H1 (cell line): ENCODE results near the gene NUP205. TPM values are rescaled to one million over a fixed set of nuclear protein-coding genes. Genes with fewer than 3 reads are reported as not detected.

Experiments
- CTCF ChIA-PET: fragments of 300-600 bp; sonication (Branson Sonifier 250); formaldehyde crosslinking; loops from one replicate; lab custom pipeline; 2021; ENCODE audit not compliant: partially characterized antibody; lab: Charles Lee
- POLR2A ChIA-PET: fragments of 300-600 bp; sonication (Branson Sonifier 250); formaldehyde crosslinking; loops from one replicate; lab custom pipeline; 2021; ENCODE audit warnings: inconsistent platforms; ENCODE audit not compliant: partially characterized antibody; lab: Charles Lee
- DNase-seq, 2 experiments: peaks; one replicate each; pipeline versions ENCODE4 v3.0.0 to v3.0.0-alpha.2; 2010 to 2022; ENCODE audit warnings: low spot score in 2 of 2, low read depth in 1 of 2, mixed read lengths in 1 of 2
- FAIRE-seq: peaks from 2 replicates; lab custom pipeline; 2011; peaks lifted over from hg19 to GRCh38; lab: Jason Lieb, UNC
- H2AFZ ChIP-seq: 2 replicates; pipeline ENCODE4 v1.8.1; 2012; ENCODE audit warnings: low read length, inconsistent platforms
- H2AK5ac ChIP-seq: 2 replicates; pipeline ENCODE4 v1.6.1; 2013; ENCODE audit warnings: low read depth, low read length
- H2BK120ac ChIP-seq: replicated peaks from 2 replicates; pipeline ENCODE3; 2013; ENCODE audit warnings: low read depth, low read length, inconsistent platforms
- H2BK12ac ChIP-seq: 2 replicates; pipeline ENCODE4 v1.6.1; 2013; ENCODE audit warnings: low read depth, low read length
- H2BK15ac ChIP-seq: 2 replicates; pipeline ENCODE4 v1.6.1; 2013; ENCODE audit warnings: low read length
- H2BK20ac ChIP-seq: 2 replicates; pipeline ENCODE4 v1.6.1; 2013; ENCODE audit warnings: low read length
- H2BK5ac ChIP-seq: 2 replicates; pipeline ENCODE4 v1.6.1; 2013; ENCODE audit warnings: low read depth, low read length
- H3K14ac ChIP-seq: 2 replicates; pipeline ENCODE4 v1.6.1; 2013; ENCODE audit warnings: inconsistent platforms; ENCODE audit not compliant: insufficient read length
- H3K18ac ChIP-seq: 2 replicates; pipeline ENCODE4 v1.6.1; 2013; ENCODE audit warnings: low read length; ENCODE audit errors: extremely low read depth
- H3K23ac ChIP-seq: 2 replicates; pipeline ENCODE4 v1.6.1; 2013; ENCODE audit warnings: inconsistent platforms; ENCODE audit not compliant: insufficient read length
- H3K23me2 ChIP-seq: 2 replicates; pipeline ENCODE4 v1.6.1; 2013; ENCODE audit warnings: low read depth, low read length
- H3K27ac ChIP-seq: 2 replicates; pipeline ENCODE4 v1.6.1; 2011; ENCODE audit warnings: low read depth, low read length, inconsistent platforms
- H3K27me3 ChIP-seq, 4 experiments: replicated peaks in 1 of 4; 1 replicate in 1 of 4; 2 replicates in 3 of 4; pipeline versions ENCODE4 v1.6.1 to v1.8.1; 2011 to 2013; ENCODE audit warnings: low read length in 3 of 4, mild to moderate bottlenecking in 3 of 4, inconsistent platforms in 2 of 4, mixed read lengths in 2 of 4, moderate library complexity in 1 of 4; ENCODE audit not compliant: control insufficient read depth in 3 of 4, insufficient read depth in 3 of 4; ENCODE audit errors: extremely low read depth in 1 of 4
- H3K36me3 ChIP-seq, 4 experiments: 2 replicates each; pipeline versions ENCODE4 v1.6.1 to v1.8.1; 2011 to 2013; ENCODE audit warnings: mild to moderate bottlenecking in 4 of 4, low read length in 3 of 4, moderate library complexity in 2 of 4, control low read depth in 1 of 4, inconsistent platforms in 1 of 4; ENCODE audit not compliant: insufficient read depth in 4 of 4, control insufficient read depth in 2 of 4
- H3K4ac ChIP-seq: replicated peaks from 2 replicates; pipeline ENCODE3; 2013; ENCODE audit warnings: low read length, low read depth, mixed read lengths, inconsistent platforms; ENCODE audit not compliant: insufficient read length
- H3K4me1 ChIP-seq, 4 experiments: replicated peaks in 1 of 4; 1 replicate in 1 of 4; 2 replicates in 3 of 4; pipeline versions ENCODE4 v1.6.1 to v1.8.1; 2011 to 2013; ENCODE audit warnings: low read length in 3 of 4, inconsistent platforms in 2 of 4, mixed read lengths in 1 of 4; ENCODE audit not compliant: insufficient read depth in 4 of 4, control insufficient read depth in 3 of 4
- H3K4me2 ChIP-seq, 2 experiments: 2 replicates each; pipeline versions ENCODE4 v1.6.1 to v1.8.1; 2011 to 2013; ENCODE audit warnings: low read depth in 2 of 2, low read length in 2 of 2, control low read depth in 1 of 2, inconsistent platforms in 1 of 2, mild to moderate bottlenecking in 1 of 2; ENCODE audit not compliant: insufficient read depth in 1 of 2
- H3K4me3 ChIP-seq, 4 experiments: fragments of 200-600, 300-600 bp in 1 of 4; sonication (generic), shearing (Covaris generic), sonication (Bioruptor Twin) in 1 of 4; 2 replicates each; pipeline versions ENCODE4 v1.5.1 to v1.8.1; 2011 to 2016; ENCODE audit warnings: low read length in 4 of 4, low read depth in 3 of 4, control low read depth in 2 of 4, inconsistent platforms in 2 of 4, mild to moderate bottlenecking in 2 of 4, mixed read lengths in 1 of 4, moderate library complexity in 1 of 4; ENCODE audit not compliant: insufficient read depth in 2 of 4; ENCODE audit errors: extremely low read depth in 1 of 4
- H3K56ac ChIP-seq: replicated peaks from 2 replicates; pipeline ENCODE3; 2013; ENCODE audit warnings: low read depth, mild to moderate bottlenecking, mixed read lengths, low read length, inconsistent platforms; ENCODE audit not compliant: insufficient read length
- H3K79me1 ChIP-seq: 2 replicates; pipeline ENCODE4 v1.6.1; 2013; ENCODE audit warnings: low read depth, low read length, control low read depth
- H3K79me2 ChIP-seq, 2 experiments: 2 replicates each; pipeline versions ENCODE4 v1.6.1 to v1.8.1; 2012 to 2013; ENCODE audit warnings: low read length in 2 of 2, mild to moderate bottlenecking in 2 of 2, inconsistent platforms in 1 of 2; ENCODE audit not compliant: insufficient read depth in 2 of 2, control insufficient read depth in 1 of 2
- H3K9ac ChIP-seq, 4 experiments: replicated peaks in 1 of 4; 1 replicate in 1 of 4; 2 replicates in 3 of 4; pipeline versions ENCODE4 v1.6.1 to v1.8.1; 2011 to 2013; ENCODE audit warnings: low read depth in 3 of 4, low read length in 3 of 4, control low read depth in 2 of 4, mild to moderate bottlenecking in 2 of 4, moderate library complexity in 2 of 4, inconsistent platforms in 1 of 4; ENCODE audit errors: extremely low read depth in 1 of 4
- H3K9me3 ChIP-seq, 2 experiments: 2 replicates each; pipeline versions ENCODE4 v1.6.1 to v1.8.1; 2012 to 2013; ENCODE audit warnings: mild to moderate bottlenecking in 2 of 2, moderate library complexity in 2 of 2, control low read depth in 1 of 2, inconsistent platforms in 1 of 2, low read depth in 1 of 2, low read length in 1 of 2, mixed read lengths in 1 of 2; ENCODE audit not compliant: insufficient read depth in 2 of 2
- H4K20me1 ChIP-seq, 2 experiments: replicated peaks in 1 of 2; 2 replicates each; pipeline versions ENCODE3 to v1.8.1; 2011 to 2013; ENCODE audit warnings: inconsistent platforms in 2 of 2, low read length in 2 of 2, mild to moderate bottlenecking in 1 of 2; ENCODE audit not compliant: insufficient read depth in 2 of 2, control insufficient read depth in 1 of 2
- H4K5ac ChIP-seq: 2 replicates; pipeline ENCODE4 v1.6.1; 2013; ENCODE audit warnings: low read length, low read depth, mixed read lengths, inconsistent platforms; ENCODE audit not compliant: insufficient read length
- H4K8ac ChIP-seq: 2 replicates; pipeline ENCODE4 v1.8.0; 2013; ENCODE audit warnings: mild to moderate bottlenecking, moderate library complexity, low read length, inconsistent platforms; ENCODE audit not compliant: insufficient read depth; ENCODE audit errors: extremely low read depth
- H4K91ac ChIP-seq: replicated peaks from 2 replicates; pipeline ENCODE3; 2013; ENCODE audit warnings: low read length, mixed read lengths, inconsistent platforms; ENCODE audit not compliant: insufficient read length
- CHD2 ChIP-seq: IDR thresholded peaks from 2 replicates; pipeline ENCODE4 v1.6.1; 2012; ENCODE audit warnings: low read length, improper control_type of control experiment
- CTBP2 ChIP-seq: IDR thresholded peaks from 2 replicates; pipeline ENCODE4 v1.7.0; 2011; ENCODE audit warnings: borderline replicate concordance, mild to moderate bottlenecking, moderate library complexity, mixed read lengths, low read length; ENCODE audit not compliant: insufficient read depth, insufficient read length
- FOSL1 ChIP-seq: IDR thresholded peaks from 2 replicates; pipeline ENCODE4 v1.6.1; 2011; ENCODE audit warnings: mild to moderate bottlenecking, low read depth, low read length, moderate library complexity; ENCODE audit not compliant: insufficient read depth
- HDAC6 ChIP-seq: IDR thresholded peaks from one replicate; pipeline ENCODE4 v1.7.1; 2012; ENCODE audit warnings: low read depth, mild to moderate bottlenecking, inconsistent platforms, low read length, moderate library complexity
- JUN ChIP-seq: IDR thresholded peaks from 2 replicates; pipeline ENCODE4 v1.6.1; 2011; ENCODE audit warnings: low read depth, mild to moderate bottlenecking, improper control_type of control experiment, low read length
- KDM1A ChIP-seq: fragments of 200-600, 300-600 bp; sonication (generic); IDR thresholded peaks from 2 replicates; pipeline ENCODE4 v1.7.1; 2016; ENCODE audit warnings: mild to moderate bottlenecking, low read length, borderline replicate concordance
- KDM4A ChIP-seq: IDR thresholded peaks from one replicate; pipeline ENCODE4 v1.7.1; 2012; ENCODE audit warnings: low read depth, mild to moderate bottlenecking, moderate library complexity, low read length, inconsistent platforms; ENCODE audit not compliant: severe bottlenecking
- RAD21 ChIP-seq, 2 experiments: IDR thresholded peaks in 1 of 2; conservative IDR thresholded peaks in 1 of 2; 2 replicates each; pipeline ENCODE4 v1.6.1; 2011; ENCODE audit warnings: low read depth in 2 of 2, low read length in 2 of 2, improper control_type of control experiment in 1 of 2, inconsistent platforms in 1 of 2, mild to moderate bottlenecking in 1 of 2, moderate library complexity in 1 of 2
- RBBP5 ChIP-seq: IDR thresholded peaks from 2 replicates; pipeline ENCODE4 v1.7.1; 2012; ENCODE audit warnings: low read depth, mild to moderate bottlenecking, inconsistent platforms, low read length, moderate library complexity, borderline replicate concordance
- SAP30 ChIP-seq: fragments of 300-600 bp; sonication (generic); IDR thresholded peaks from 2 replicates; pipeline ENCODE4 v1.7.1; 2012; ENCODE audit warnings: low read length, moderate library complexity, mild to moderate bottlenecking, inconsistent platforms; ENCODE audit not compliant: insufficient read depth, insufficient replicate concordance
- SP1 ChIP-seq: IDR thresholded peaks from 2 replicates; pipeline ENCODE4 v1.6.1; 2011; ENCODE audit warnings: low read depth, low read length
- SP4 ChIP-seq: IDR thresholded peaks from 2 replicates; pipeline ENCODE4 v1.6.1; 2012; ENCODE audit warnings: low read length, inconsistent platforms
- ZNF274 ChIP-seq: IDR thresholded peaks from 2 replicates; pipeline ENCODE4 v1.7.0; 2012; ENCODE audit warnings: low read length, borderline replicate concordance; ENCODE audit errors: extremely low read depth
- WGBS, 2 experiments: shearing (Covaris generic) in 1 of 2; methylation state at CpG; one replicate each; pipeline versions ENCODE4 v1.1.6 to v1.1.7; 2013 to 2015; ENCODE audit warnings: low lambda C conversion rate in 2 of 2, mixed read lengths in 2 of 2, inconsistent platforms in 1 of 2, low coverage in 1 of 2, missing lambda C conversion rate in 1 of 2; ENCODE audit not compliant: insufficient replicate concordance in 2 of 2, insufficient coverage in 1 of 2, insufficient read length in 1 of 2; ENCODE audit errors: extremely low coverage in 1 of 2, missing lambda C conversion rate in 1 of 2; 5-methylcytosine and 5-hydroxymethylcytosine counted together
- polyA plus RNA-seq, 7 experiments: library from polyadenylated mRNA; depleted of rRNA in 3 of 7; stranded (reverse) in 5 of 7; unstranded in 2 of 7; fragments of >200 nt in 5 of 7; fragments of 200-250 nt in 2 of 7; gene quantifications; 1 replicate in 5 of 7; 2 replicates in 1 of 7; 4 replicates in 1 of 7; pipeline versions ENCODE4 v1.2.1 to v1.2.3, GENCODE V29; 2011 to 2013; ENCODE audit warnings: missing spikeins in 2 of 7, mixed read lengths in 2 of 7
- total RNA-seq: library from RNA; stranded (reverse); fragmentation: NEBNext Ultra II Directional; extraction: Animal tissue kit (Norgen Biotek cat#: 25700); gene quantifications from 2 replicates; pipeline ENCODE4 v1.2.1, GENCODE V29; 2021
- TF ChIP-seq, protein P1 (sequence below): IDR thresholded peaks from 2 replicates; pipeline ENCODE4 v1.6.1; 2012; ENCODE audit warnings: inconsistent platforms

The NUP205 gene
- total and polyA plus RNA-seq, 2 of the 8 experiments (the other 6 are each of a cell fraction or from before 2014, with no cell fraction given): 148 to 216 TPM

DNA sequence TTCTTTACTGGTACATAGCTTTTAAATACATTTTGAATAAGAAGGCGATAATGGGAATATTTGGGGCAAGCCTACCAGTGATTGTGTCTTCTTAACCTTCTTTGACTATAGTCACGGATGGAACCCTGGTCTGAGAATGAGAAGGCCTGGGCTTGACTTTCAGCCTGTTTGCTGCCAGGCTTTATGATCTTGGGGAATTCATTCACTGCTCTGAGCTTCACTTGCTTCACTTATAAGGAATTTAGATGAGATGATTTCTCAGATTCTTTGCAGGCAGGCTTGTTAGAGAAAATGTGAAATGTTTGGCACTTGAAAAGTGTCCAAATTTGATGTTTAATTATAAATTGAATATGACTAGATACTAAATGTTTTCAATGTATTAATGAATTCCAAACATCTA is 42.5 kb downstream of the NUP205 start:
- no peak overlapping the region for H3K9ac ChIP-seq
- no peak overlapping the region for H3K27ac ChIP-seq
- FAIRE-seq: no peak
- TF ChIP-seq FOSL1 (no peak), SP4 (no peak), RBBP5 (no peak), SAP30 (no peak), CTBP2 (no peak), CHD2 (no peak), RAD21 (IDR thresholded peaks at IDR 0.05 in 1 of 2, conservative IDR thresholded peaks at IDR 0.05 in 1 of 2; ENCODE audit: low read depth in 2 of 2, low read length in 2 of 2) (no peak), KDM1A (no peak), HDAC6 (no peak), SP1 (no peak), KDM4A (no peak), JUN (no peak), ZNF274 (no peak)
- TF ChIP-seq, protein P1, sequence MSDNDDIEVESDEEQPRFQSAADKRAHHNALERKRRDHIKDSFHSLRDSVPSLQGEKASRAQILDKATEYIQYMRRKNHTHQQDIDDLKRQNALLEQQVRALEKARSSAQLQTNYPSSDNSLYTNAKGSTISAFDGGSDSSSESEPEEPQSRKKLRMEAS: no peak

More for the DNA sequence above, 42.5 kb downstream of the NUP205 start:
- Histone ChIP-seq H3K9me3 (no peaks in the 10 kb centered on the region), H3K27me3 (no peaks in the 10 kb centered on the region), H3K79me1 (no peaks in the 10 kb centered on the region), H2BK5ac (no peak overlapping the region), H3K36me3 (peaks cover 6 to 87% (median 70%) of the 10 kb centered on the region in 4 experiments), H2AFZ (no peak overlapping the region), H3K23me2 (no peaks in the 10 kb centered on the region), H4K91ac (no peak overlapping the region), H2BK120ac (no peak overlapping the region), H2BK12ac (no peak overlapping the region), H3K4me1 (no peaks in the 10 kb centered on the region), H3K18ac (no peak overlapping the region), H3K14ac (no peak overlapping the region), H2BK20ac (no peak overlapping the region), H3K56ac (no peak overlapping the region), H4K5ac (no peak overlapping the region), H3K4me2 (no peak overlapping the region), H4K8ac (no peak overlapping the region), H3K79me2 (no peaks in the 10 kb centered on the region), H4K20me1 (no peaks in the 10 kb centered on the region), H3K4me3 (no peak overlapping the region), H3K23ac (no peak overlapping the region), H2BK15ac (no peak overlapping the region), H3K4ac (no peak overlapping the region), H2AK5ac (no peak overlapping the region)
- ChIA-PET CTCF (interaction anchor here (1.0 to 3.4 kb wide), 2 partner anchors 21 to 45 kb away, joined by 3 to 15 read pairs; no protein-coding TSS in a partner anchor), POLR2A (no interaction called here)
- WGBS, 2 experiments: 100% methylated on average over 2 of the region's 2 CpGs; no CpG with 5 or more reads in 1 of the 2 experiments
- no peak for DNase-seq
